Keratinocyte (primary cell): ENCODE measurements around the gene EPHB6. TPM values are rescaled to one million over a fixed set of nuclear protein-coding genes. Genes with fewer than 3 reads are reported as not detected.

Source experiments
- DNase-seq: peaks from one replicate; pipeline ENCODE4 v3.0.0-alpha.2; 2011; ENCODE audit warnings: low read depth, missing footprints, low spot score
- FAIRE-seq: peaks from 2 replicates; lab custom pipeline; 2011; peaks lifted over from hg19 to GRCh38; lab: Jason Lieb, UNC
- H2AFZ ChIP-seq: 2 replicates; pipeline ENCODE4 v1.6.0; 2012; ENCODE audit warnings: low read length, control low read depth, inconsistent platforms; ENCODE audit not compliant: control insufficient read depth
- H3K27ac ChIP-seq: 2 replicates; pipeline ENCODE4 v1.5.1; 2011; ENCODE audit warnings: low read length; ENCODE audit not compliant: control insufficient read depth, insufficient read depth
- H3K27me3 ChIP-seq: 3 replicates; pipeline ENCODE4 v1.6.0; 2011; ENCODE audit warnings: low read length; ENCODE audit not compliant: control insufficient read depth, insufficient read depth; ENCODE audit errors: extremely low read depth
- H3K36me3 ChIP-seq, 2 experiments: 2 replicates in 1 of 2; 3 replicates in 1 of 2; pipeline ENCODE4 v1.5.1; 2011; ENCODE audit warnings: low read length in 2 of 2, mild to moderate bottlenecking in 1 of 2; ENCODE audit not compliant: control insufficient read depth in 2 of 2, insufficient read depth in 2 of 2; ENCODE audit errors: extremely low read depth in 1 of 2
- H3K4me1 ChIP-seq: 3 replicates; pipeline ENCODE4 v1.5.1; 2011; ENCODE audit warnings: low read length; ENCODE audit not compliant: control insufficient read depth, insufficient read depth; ENCODE audit errors: extremely low read depth
- H3K4me2 ChIP-seq: 3 replicates; pipeline ENCODE4 v1.6.0; 2011; ENCODE audit warnings: low read depth, low read length; ENCODE audit not compliant: control insufficient read depth, insufficient read depth; ENCODE audit errors: extremely low read depth
- H3K4me3 ChIP-seq, 3 experiments: fragments of 200-600 bp in 1 of 3; sonication (generic) in 1 of 3; 2 replicates in 2 of 3; 3 replicates in 1 of 3; pipeline ENCODE4 v1.5.1; 2011 to 2016; ENCODE audit warnings: low read length in 3 of 3, mild to moderate bottlenecking in 3 of 3, control low read depth in 2 of 3, inconsistent platforms in 1 of 3, low read depth in 1 of 3, mixed read lengths in 1 of 3, mixed run types in 1 of 3, moderate library complexity in 1 of 3; ENCODE audit not compliant: control insufficient read depth in 2 of 3, insufficient read depth in 2 of 3; ENCODE audit errors: extremely low read depth in 1 of 3
- H3K79me2 ChIP-seq: 2 replicates; pipeline ENCODE4 v1.6.0; 2012; ENCODE audit warnings: low read length; ENCODE audit not compliant: control insufficient read depth, insufficient read depth
- H3K9ac ChIP-seq: 3 replicates; pipeline ENCODE4 v1.6.0; 2011; ENCODE audit warnings: low read length; ENCODE audit not compliant: control insufficient read depth, insufficient read depth; ENCODE audit errors: extremely low read depth
- H3K9me1 ChIP-seq: 3 replicates; pipeline ENCODE4 v1.6.0; 2011; ENCODE audit warnings: low read length; ENCODE audit not compliant: control insufficient read depth, insufficient read depth; ENCODE audit errors: extremely low read depth
- H3K9me3 ChIP-seq: 2 replicates; pipeline ENCODE4 v1.5.1; 2012; ENCODE audit warnings: low read depth, low read length; ENCODE audit not compliant: control insufficient read depth
- H4K20me1 ChIP-seq: 3 replicates; pipeline ENCODE4 v1.6.0; 2011; ENCODE audit warnings: low read length; ENCODE audit not compliant: control insufficient read depth, insufficient read depth; ENCODE audit errors: extremely low read depth
- EZH2 ChIP-seq: IDR thresholded peaks from one replicate; pipeline ENCODE4 v1.6.1; 2012; ENCODE audit warnings: inconsistent platforms, mild to moderate bottlenecking, low read length, moderate library complexity
- dilution Hi-C: fragments of 300-500 bp; cut with MboI; formaldehyde crosslinking; loops from one replicate; pipeline ENCODE4 v1.7.0; 2020; ENCODE audit warnings: low sequenced_read_pairs; ENCODE audit not compliant: extremely low pct_ligation_motif_present
- polyA plus RNA-seq, 5 experiments: library from polyadenylated mRNA; depleted of rRNA in 3 of 5; stranded (reverse) in 3 of 5; stranded (forward) in 1 of 5; unstranded in 1 of 5; fragments of >200 nt; gene quantifications; 1 replicate in 1 of 5; 2 replicates in 3 of 5; 3 replicates in 1 of 5; pipeline versions ENCODE4 v1.2.1 to v1.2.3, GENCODE V29; 2011 to 2012; ENCODE audit warnings: missing spikeins in 2 of 5, low read depth in 1 of 5, low replicate concordance in 1 of 5
- TF ChIP-seq, protein P1 (sequence below), 3 experiments: IDR thresholded peaks in 1 of 3; conservative IDR thresholded peaks in 1 of 3; optimal IDR thresholded peaks in 1 of 3; 2 replicates in 2 of 3; 3 replicates in 1 of 3; pipeline versions ENCODE3 to v1.5.1; 2011; ENCODE audit warnings: low read length in 3 of 3, mild to moderate bottlenecking in 3 of 3, moderate library complexity in 2 of 3, control low read depth in 1 of 3, inconsistent platforms in 1 of 3; ENCODE audit not compliant: insufficient read depth in 2 of 3; ENCODE audit errors: extremely low read depth in 1 of 3

The EPHB6 gene
- polyA plus RNA-seq, 1 donor (not counting 4 experiments of a cell fraction or from before 2014, with no cell fraction given): 1.9 TPM

DNA sequence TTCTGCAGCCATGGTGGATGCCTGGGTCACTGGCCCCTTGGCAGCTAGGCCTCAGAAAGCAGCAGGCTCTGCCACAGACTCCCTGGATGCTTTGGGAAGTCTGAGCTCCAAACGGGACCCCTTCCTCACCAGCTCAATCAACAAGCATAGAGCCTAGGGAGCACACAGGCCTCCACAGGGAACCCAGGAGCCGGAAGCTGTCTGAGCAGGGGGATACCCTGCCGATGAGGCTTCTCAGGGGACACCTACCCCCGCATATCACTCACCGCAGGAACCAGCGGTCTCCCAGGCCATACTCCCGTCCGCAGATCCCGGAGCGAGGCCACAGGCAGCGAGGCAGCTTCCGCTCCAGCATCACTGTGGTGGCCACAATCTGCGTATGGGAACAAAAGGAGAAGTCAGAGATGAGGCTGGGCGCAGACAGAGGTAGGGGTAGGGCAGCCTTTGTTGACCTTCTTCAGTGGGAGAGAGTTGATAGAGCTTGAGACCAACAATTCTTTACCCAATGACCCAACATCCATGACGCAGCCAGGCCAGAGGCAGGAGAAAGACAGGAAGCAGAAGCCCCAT lies 17.3 kb downstream of the EPHB6 start:
- Histone ChIP-seq H3K27ac (no peak overlapping the region), H3K36me3 (no peaks in the 10 kb centered on the region), H3K4me2 (no peak overlapping the region), H3K4me3 (no peak overlapping the region), H3K79me2 (no peaks in the 10 kb centered on the region), H3K9me1 (no peaks in the 10 kb centered on the region), H3K4me1 (no peaks in the 10 kb centered on the region), H3K9me3 (no peaks in the 10 kb centered on the region), H3K27me3 (no peaks in the 10 kb centered on the region), H4K20me1 (no peaks in the 10 kb centered on the region), H2AFZ (no peak overlapping the region), H3K9ac (no peak overlapping the region)
- DNase-seq (no peak), FAIRE-seq (no peak)
- dilution Hi-C loops: no loop called here
- no peak for TF ChIP-seq EZH2

- FAIRE-seq (no peak), DNase-seq (no peak)
- Histone ChIP-seq H3K9me3 (no peaks in the 10 kb centered on the region), H3K4me1 (no peaks in the 10 kb centered on the region), H3K27me3 (no peaks in the 10 kb centered on the region), H2AFZ (no peak overlapping the region), H3K4me3 (no peak overlapping the region), H3K79me2 (no peaks in the 10 kb centered on the region), H3K27ac (no peak overlapping the region), H3K9me1 (no peaks in the 10 kb centered on the region), H3K36me3 (no peaks in the 10 kb centered on the region), H3K9ac (no peak overlapping the region), H4K20me1 (no peaks in the 10 kb centered on the region), H3K4me2 (no peak overlapping the region)
- dilution Hi-C loops: no loop called here
- TF ChIP-seq EZH2: no peak
- TF ChIP-seq, protein P1, sequence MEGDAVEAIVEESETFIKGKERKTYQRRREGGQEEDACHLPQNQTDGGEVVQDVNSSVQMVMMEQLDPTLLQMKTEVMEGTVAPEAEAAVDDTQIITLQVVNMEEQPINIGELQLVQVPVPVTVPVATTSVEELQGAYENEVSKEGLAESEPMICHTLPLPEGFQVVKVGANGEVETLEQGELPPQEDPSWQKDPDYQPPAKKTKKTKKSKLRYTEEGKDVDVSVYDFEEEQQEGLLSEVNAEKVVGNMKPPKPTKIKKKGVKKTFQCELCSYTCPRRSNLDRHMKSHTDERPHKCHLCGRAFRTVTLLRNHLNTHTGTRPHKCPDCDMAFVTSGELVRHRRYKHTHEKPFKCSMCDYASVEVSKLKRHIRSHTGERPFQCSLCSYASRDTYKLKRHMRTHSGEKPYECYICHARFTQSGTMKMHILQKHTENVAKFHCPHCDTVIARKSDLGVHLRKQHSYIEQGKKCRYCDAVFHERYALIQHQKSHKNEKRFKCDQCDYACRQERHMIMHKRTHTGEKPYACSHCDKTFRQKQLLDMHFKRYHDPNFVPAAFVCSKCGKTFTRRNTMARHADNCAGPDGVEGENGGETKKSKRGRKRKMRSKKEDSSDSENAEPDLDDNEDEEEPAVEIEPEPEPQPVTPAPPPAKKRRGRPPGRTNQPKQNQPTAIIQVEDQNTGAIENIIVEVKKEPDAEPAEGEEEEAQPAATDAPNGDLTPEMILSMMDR (optimal IDR thresholded peaks at IDR 0.05 in 1 of 3, IDR thresholded peaks at IDR 0.05 in 1 of 3, conservative IDR thresholded peaks at IDR 0.05 in 1 of 3; ENCODE audit: extremely low read depth in 1 of 3, insufficient read depth in 2 of 3, low read length in 3 of 3): peak; percentile 73 to 84 (median 80)
Measured at GRCh38 chr7:142873281-142873784, 18.5 kb downstream of the EPHB6 start.

- Histone ChIP-seq H3K27me3 (no peaks in the 10 kb centered on the region), H3K4me2 (no peak overlapping the region), H4K20me1 (no peaks in the 10 kb centered on the region), H3K9ac (no peak overlapping the region), H3K9me1 (no peaks in the 10 kb centered on the region), H3K27ac (no peak overlapping the region), H3K4me1 (no peaks in the 10 kb centered on the region), H2AFZ (no peak overlapping the region), H3K4me3 (no peak overlapping the region), H3K79me2 (no peaks in the 10 kb centered on the region), H3K36me3 (no peaks in the 10 kb centered on the region), H3K9me3 (no peaks in the 10 kb centered on the region)
- dilution Hi-C loops: no loop called here
- no peak for DNase-seq
- TF ChIP-seq, protein P1 (optimal IDR thresholded peaks at IDR 0.05 in 1 of 3, IDR thresholded peaks at IDR 0.05 in 1 of 3, conservative IDR thresholded peaks at IDR 0.05 in 1 of 3; ENCODE audit: extremely low read depth in 1 of 3, insufficient read depth in 2 of 3, low read length in 3 of 3): no peak
- TF ChIP-seq EZH2: no peak
- no peak for FAIRE-seq
Measured at GRCh38 chr7:142873871-142874270, 19.0 kb downstream of the EPHB6 start.
